GM18861 (cell line): ENCODE results near the gene SMARCA2.
A peak's percentile ranks its signal among the peaks of the same experiment; 100 is the strongest.
"Not testable (repeated sequence)": the region's sequence is repeated elsewhere in the genome, so short reads cannot be mapped to it uniquely, and the experiment has no call there.

Experiments used
- ATAC-seq: cut with Tn5 transposase; IDR thresholded peaks from one replicate; pipeline ENCODE4 v1.9.1; 2021; ENCODE audit not compliant: unreplicated experiment

Gene SMARCA2

DNA sequence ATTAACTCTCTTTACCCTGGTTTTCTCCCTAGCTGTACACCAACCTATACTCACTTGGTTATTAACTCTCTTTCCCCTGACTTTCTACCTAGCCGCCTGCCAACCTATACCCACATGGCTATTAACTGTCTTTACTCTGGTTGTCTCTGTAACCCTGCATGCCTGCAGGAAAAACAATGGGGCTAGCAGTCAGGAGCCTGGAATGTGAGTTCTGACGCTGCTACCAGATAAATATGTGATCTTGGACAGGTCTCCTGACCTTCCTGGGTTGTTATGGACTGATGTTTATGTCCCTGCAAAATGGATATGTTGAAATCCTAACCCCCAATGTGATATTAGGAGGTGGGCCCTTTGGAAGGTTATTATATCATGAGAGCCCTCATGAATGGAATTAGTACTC lies 119.2 kb downstream of the SMARCA2 start:
- no peak for ATAC-seq

DNA sequence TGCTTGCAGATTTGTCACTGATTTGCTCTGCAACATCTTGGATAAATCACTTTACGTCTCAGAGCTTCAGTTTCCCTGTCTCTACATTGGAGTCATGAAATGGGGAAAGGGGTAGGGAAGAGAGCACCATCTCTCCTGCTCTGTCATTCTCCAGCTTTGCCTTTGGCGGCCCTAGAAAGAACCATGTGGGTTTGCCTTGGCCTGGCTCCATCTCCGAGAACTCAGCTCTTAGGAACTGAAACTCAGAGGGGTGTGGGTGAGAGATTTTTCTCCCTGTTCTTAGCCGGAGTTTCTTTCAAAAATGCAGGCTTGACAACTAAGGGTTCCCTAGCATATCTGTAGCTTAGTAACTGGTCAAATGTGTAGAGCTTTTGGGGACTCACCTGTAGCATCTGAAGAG lies 123.5 kb downstream of the SMARCA2 start:
- ATAC-seq: no peak

DNA sequence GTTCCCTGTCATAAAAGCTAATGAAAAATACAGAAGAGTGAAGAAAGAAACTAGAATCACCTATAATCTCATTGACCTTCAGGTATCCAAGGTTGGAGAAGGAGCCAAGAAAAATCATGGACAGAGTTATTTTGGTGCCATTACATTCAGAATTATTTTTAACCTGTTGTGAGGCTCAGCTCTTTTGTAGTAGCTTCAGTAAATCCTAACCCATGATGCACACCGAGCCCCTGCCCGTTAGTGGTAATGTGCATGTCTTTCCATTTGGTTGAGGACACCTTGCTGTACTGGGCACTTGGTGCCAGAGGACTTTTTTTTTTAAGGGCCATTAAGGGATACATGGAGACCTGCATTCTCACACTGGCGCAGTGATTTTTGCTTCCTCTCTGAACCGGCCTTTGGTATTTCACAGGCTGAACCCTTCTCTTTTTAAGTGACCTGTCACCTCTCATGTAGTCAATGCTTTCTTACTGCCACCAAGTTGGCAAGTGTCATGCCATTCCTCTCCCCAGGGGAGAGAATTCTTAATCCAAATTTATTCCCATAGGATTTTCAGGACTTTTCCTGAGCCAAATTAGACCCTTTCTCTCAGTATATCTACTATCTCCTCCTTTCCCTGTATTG lies 125.6 kb downstream of the SMARCA2 start:
- no peak for ATAC-seq

DNA sequence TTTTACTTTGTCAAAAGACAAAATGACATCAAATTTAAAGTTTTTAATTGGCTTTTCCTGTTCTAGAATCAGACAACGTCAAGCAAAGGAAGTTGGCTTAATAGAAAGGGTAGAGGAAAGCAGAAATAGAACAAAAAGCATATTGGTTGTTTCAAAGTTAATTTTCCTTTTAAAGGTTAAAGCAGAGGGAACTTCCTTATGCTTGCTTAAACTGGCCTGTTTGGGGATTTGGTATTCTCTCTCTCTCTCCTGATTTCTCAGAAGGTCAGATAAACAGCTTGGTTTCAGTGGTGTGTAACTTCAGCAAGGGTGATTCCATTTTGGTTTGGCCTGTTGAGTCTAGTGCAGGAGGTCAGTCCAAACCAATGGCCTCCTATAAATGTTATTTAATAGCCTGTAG lies 127.1 kb downstream of the SMARCA2 start:
- no peak for ATAC-seq

DNA sequence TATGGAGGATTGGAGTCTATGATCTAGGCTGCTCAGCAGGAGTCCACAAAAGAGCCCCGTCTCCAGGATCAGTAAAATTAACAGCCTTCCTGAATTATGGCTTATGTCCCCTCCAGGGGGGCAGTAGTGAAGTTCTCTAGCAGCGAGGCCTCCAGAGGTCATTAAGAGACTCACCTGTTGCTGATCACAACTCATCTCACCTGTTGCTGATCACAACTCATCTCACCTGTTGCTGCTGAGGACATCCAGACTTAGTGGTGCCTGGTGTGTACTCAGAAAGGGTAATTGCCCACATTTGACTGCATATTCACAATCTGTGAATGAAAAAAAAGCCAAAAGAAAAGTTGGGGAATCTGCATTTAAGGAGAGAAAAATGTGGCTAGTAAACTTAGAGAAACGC lies 129.5 kb downstream of the SMARCA2 start:
- ATAC-seq: no peak

DNA sequence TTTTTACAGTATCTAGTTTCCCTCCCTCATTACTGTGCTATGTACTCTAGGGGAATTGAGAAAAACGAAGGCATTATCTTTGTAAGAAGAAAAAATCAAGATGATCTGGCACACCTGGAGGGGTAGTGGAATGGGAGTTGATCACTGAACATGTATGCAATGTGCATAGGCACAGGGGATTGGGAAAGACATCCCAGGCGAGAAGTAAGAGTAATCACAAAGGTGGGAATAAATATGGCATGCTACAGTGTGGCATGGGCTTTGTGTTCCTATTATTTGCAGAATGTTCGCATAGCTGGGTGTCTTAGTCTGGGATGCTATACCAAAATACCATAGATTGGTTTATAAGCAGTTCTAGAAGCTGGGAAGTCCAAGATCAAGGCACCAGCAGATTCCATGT lies 130.6 kb downstream of the SMARCA2 start:
- no peak for ATAC-seq

DNA sequence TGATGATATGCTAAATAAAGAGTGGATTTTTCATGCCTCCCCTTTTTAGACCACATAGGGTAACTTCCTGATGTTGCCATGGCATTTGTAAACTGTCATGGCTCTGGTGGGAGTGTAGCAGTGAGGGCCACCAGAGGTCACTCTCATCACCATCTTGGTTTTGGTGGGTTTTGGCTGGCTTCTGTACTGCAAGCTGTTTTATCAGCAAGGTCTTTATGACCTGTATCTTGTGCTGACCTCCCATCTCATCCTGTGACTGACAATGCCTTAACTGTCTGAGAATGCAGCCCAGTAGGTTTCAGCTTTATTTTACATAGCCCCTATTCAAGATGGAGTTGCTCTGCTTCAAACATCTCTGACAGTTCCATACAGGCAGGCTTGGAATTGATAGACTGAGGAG lies 131.6 kb downstream of the SMARCA2 start:
- ATAC-seq: not testable (repeated sequence)

DNA sequence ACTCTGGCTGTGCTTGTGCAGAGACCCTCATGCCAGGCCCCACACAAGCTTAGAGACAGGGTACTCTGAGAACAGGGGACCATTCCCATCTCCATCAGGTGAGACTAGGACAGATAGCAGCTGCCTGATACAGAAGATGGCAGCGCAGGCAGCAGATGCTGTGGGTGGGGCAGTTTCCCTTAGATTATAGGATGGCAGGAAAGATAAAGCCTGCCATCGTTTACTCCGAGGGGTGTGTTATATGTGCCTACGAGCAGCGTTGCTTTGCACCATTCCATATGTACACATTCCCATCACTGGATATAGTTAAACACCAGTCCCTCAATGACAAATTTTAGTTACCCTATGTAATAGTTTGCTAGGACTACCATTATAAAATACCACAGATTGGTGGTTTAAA lies 135.2 kb downstream of the SMARCA2 start:
- no peak for ATAC-seq

DNA sequence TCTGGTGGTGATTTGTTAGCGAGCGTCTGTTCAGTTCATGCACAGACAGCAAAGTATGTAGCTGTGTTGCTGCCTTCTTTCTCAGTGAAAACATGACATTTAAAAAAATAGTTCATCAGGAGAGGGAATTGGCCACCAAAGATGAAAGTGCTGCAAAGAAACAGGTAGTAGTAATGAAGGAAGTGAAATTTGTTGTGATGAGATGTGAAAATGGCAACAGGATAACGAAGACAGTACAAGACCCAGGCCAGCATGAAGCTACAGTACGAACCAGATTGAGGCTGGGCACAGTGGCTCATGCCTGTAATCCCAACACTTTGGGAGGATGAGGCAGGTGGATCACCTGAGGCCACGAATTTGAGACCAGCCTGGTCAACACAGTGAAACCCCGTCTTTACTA lies 136.0 kb downstream of the SMARCA2 start:
- ATAC-seq: no peak

DNA sequence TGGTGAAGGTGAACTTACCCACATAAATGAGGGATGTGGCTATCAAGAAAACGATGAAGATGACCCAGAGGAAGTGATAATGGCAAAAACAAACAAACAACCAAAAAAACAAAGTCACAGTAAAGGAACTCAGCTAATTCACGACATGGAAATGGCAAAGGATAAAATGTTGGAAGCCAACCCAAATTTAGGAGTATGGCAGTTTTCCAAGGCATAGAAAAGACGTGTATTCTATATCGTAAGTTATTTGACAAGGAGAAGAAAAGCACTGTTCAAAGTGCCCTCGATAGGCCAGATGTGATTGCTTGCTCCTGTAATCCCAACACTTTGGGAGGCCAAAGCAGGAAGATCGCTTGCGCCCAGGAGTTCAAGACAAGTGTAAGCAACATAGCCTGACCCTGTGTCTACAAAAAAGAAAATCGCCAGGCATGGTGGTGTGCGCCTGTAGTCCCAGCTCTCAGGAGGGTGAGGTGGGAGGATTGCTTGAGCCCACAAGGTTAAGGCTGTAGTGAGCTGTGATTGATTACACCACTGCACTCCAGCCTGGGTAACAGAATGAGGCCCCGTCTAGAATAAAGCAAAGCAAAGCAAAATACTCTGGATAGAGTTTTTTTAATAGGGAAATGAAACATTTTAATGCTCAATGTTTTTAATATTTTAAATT lies 138.0 kb downstream of the SMARCA2 start:
- no peak for ATAC-seq

DNA sequence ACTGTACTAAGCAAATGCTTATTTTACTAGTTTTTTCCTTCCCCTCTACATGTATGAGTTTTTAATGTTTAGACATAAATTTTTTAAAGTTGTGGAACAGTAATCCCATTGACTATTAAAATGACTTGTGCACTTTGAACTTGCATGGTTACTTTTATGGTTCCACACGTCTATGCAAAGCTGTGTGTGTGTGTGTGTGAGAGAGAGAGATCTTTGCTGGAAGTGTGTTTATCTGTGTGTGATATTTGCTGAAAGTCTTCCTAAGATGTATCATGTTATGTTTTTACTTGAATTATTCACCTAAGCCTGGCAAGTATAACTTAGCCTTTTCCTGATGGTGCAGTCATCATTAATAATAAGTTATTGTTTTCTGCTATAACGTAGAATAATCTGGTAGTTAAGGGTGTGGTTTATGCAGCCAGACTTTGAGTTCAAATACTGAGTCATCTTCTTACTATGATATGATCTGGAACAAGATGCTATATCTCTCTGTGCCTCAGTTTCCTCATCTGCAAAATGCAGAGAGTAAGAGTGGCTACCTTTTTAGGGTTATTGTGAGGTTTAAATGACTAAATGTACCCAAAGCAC lies 138.6 kb downstream of the SMARCA2 start:
- ATAC-seq: no peak

DNA sequence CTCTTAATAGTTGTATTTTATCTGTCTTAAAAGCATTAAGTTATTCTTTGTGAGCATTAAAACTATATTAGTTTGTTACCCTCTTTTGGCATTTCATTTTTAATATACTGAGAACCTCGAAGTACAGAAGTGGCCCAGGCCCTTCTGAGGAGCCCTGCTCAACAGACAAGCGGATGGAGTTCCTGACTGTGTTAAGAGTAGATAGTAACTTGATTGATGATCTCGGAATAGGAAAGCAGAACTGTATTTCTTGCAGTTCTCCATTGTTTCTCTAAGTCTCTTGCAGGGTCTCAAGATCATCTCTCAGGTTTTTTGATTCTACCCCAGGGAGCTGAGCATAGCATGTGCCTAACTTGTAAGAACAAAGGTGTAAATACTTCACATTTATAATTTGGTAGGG lies 139.6 kb downstream of the SMARCA2 start:
- no peak for ATAC-seq

DNA sequence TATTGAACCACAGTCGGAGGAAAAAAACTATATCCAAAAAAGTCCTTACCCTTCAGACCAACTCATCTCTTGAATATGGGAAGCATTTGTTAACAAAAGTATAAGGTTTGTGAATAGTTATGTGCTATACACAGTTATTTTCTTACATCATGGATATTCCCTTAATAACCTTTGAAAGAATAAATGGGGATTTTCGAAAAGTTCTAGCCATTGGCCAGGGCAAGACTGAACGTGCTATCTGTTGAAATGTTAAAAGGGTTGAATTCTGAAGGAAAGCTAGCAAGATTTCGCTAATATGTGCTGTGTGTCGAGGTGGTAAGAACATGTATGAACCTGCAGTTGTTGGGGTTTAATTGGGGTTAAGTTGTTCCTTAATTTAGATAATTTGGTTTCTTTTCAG lies 140.8 kb downstream of the SMARCA2 start:
- no peak for ATAC-seq

DNA sequence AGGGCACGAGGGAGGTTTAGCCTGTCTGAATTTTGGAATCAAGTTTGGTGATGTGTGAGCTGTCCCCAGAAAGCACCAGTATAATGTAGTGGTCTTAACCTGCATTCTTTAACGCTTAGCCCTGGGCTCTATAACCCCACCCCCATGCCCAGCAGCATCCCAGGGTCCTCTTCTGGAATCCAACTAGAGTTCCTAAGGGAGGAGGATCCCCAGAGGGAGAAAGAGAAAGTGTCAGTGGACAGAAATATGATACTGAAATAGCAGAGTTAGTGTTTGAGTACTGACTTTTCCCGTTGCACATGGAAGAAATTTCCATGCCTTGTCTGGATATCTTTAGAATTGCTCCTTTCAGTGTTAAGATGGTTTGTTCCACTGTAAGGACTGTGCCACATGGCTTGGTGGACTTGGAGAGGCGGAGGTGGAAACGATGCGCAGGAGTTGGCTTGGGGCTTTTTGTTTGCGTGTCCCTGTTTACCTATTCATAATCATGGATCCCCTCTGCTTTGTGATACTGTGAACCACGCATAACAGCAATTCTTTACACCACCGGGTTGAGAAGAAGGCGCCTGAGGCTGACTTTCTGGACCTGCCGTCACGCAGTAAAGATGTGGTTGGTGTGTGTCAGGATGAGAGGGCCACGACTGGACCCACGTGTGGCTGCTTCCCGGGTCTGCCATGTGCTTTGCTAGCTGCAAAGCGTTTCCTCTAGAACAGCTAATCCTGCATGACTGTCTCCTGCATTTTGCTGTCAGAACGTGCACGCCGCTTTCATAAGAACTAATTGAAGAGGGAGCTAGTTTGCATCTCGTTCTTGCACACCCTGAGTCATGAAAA lies 142.3 kb downstream of the SMARCA2 start:
- peak; percentile 31 for ATAC-seq

DNA sequence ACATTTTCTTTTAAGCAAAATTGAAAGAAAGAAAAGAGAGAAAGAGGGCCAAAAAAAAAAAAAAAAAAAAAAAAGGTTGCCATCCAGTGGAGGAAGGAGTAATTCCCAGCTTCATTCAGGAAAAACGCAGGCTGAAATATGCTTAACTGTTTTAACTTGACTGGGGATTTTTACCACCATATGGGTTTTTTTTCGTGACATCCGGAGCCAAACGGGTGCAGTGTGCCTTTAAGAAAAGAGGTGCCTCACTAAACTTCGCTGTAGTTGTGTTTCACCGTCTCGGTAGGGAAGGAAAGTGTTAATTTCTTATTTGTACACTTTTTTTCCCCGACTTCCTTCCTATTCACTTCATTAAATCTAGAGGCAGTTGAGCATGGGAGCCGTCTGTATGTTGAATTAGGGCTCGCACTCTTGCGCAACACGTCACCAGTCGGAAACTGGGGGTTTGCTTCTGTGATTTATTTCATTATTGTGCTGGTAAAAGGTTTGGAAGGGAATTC lies 143.0 kb downstream of the SMARCA2 start:
- ATAC-seq: peak; percentile 50

DNA sequence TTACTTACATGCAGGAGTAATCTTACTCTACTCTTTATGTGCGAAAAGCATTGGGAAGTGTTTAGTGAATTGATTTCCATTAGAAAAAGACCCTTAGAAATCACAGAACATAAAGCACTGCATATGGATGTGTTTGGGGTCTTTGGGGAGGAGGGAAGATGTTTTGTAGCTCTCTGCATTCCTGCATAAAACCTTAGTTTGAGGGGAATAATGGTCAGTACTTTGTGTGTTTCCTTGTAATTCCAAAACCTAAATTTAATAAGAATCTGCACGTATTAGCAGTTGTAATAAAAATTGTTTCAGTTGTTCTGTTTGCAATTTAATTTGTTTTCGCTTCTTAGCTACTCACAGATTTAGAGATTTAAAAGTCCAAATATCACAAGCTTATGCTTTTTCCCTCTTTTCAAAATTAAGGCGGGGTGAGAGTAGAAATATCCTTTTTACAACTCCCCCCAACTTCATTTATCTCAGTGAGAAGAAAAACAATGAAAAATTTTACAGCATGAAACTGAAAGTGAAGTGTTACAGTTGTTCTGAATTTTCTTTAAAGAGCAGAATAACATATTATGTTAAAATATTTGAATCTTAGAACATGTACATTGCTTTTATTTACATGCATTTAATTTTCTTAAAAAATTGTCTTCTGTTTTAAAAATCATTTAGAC lies 143.8 kb downstream of the SMARCA2 start:
- ATAC-seq: no peak

DNA sequence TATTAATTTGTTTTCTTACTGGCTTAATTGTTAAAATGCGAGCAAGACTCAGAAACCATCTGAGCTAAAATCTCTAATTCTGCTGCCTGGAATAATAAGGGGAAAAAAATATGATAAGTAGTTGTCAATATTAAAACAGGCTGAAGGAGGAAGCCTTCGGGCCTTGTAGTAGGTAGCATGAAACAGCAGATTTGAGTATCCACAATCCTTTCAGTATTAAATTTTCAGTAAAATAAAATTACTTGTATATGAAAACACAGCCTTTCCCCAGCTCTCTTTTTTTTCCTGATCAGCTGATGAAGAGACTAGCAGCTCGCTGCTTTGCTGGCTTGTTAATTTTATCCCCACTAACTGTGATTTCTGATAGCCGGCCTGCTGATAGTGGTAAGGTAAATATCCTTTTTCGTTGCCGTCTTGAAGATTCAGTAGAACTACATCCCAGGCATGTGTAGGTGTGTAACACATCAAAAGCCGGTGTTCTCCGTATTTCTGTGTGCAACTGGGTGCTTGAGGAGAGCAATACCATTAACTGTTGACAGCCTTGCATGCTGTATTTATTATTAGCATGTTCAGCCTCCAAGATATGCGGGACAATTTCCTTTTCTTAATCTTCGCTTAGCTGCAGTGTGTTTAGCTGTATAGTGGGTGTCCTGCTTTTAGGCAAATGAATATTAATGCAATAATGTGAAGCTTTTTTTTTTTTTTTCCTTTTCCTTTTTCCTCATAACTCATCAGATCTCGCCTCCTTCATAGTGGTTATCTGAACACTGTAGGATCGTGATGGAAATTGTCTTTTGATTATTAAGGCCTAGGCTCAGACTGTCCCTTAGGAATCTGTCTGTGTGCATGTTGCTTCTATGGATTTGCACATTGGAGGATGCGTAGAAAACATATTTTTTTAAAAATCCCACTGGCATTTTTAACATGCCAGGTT lies 144.6 kb downstream of the SMARCA2 start:
- ATAC-seq: no peak

DNA sequence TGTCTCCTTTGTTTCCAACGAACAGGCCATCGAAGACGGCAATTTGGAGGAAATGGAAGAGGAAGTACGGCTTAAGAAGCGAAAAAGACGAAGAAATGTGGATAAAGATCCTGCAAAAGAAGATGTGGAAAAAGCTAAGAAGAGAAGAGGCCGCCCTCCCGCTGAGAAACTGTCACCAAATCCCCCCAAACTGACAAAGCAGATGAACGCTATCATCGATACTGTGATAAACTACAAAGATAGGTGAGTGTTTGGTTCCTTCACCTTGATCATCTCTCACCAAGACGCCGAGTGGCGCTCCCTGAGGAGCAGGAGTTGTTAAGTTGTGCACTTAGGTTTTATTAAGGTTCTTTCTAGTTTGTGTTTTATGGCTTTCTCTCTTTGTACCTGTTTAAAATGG lies 146.5 kb downstream of the SMARCA2 start:
- ATAC-seq: no peak

DNA sequence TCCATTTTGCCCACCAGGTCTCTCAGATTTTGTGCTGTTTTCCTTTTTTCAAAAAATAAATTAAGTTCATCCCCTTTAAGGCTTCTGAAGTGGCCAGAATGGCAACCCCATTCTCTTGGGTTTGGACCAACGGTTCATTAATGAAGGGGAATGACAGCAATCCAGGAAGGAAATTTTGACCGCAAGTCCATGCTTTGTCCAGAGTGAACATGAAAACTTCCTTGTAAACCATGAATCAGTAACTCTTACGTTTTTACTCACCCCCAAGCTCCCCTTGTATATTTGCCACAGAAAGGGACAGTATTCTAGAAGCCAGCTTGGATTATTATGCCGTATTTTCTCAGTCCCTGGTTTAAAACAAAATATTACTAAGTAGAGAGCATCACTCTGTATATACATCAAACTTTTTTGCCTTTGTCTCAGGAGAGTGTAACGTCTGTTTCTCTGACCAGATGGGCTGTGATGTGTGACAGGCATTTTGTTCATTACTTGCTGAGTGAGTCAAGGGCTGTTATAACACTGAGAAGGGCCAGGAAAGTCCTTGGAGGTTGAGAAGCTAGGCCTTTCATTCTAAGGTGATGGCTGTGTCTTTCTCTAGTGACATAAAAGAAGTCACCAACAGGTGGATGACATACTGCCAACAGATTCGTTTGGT lies 148.2 kb downstream of the SMARCA2 start:
- no peak for ATAC-seq
